T follicular helper cell (primary cell): ENCODE results near the gene PLEKHJ1.
A peak's percentile ranks its signal among the peaks of the same experiment; 100 is the strongest.
"Not testable (repeated sequence)": the region's sequence is repeated elsewhere in the genome, so short reads cannot be mapped to it uniquely, and the experiment has no call there.

Experiments used
- DNase-seq: peaks from one replicate; pipeline ENCODE4 v3.0.0-alpha.2; 2020; ENCODE audit warnings: low read depth
- total RNA-seq, 2 experiments: gene quantifications; one replicate each; lab custom pipeline; 2026; lab: John Stamatoyannopoulos, UW

Gene PLEKHJ1
- 29.2 to 48.9 reads per million in 2 experiments for total RNA-seq

GRCh38 chr19:2236314-2237050 is at the start of gene PLEKHJ1, which contains the start of gene SF3A2:
Gene PLEKHJ1, minus strand, starts transcription at chr19:2236329. Its CDS starts 81 bp downstream, at chr19:2236248.
Gene SF3A2, plus strand, starts transcription at chr19:2236824. Its CDS starts 6,595 bp downstream, at chr19:2243419.
- peak; percentile 95 for DNase-seq

- no peak for DNase-seq
Measured at GRCh38 chr19:2283835-2284507, 47.8 kb upstream of the PLEKHJ1 start.

- no peak for DNase-seq
Measured at GRCh38 chr19:2282862-2283237, 46.7 kb upstream of the PLEKHJ1 start.

GRCh38 chr19:2282062-2282861 is 46.1 kb upstream of the PLEKHJ1 start, which contains the start of gene PEAK3:
Gene PEAK3, minus strand, starts transcription at chr19:2282175. Its CDS starts 1,244 bp downstream, at chr19:2280931.
- no peak for DNase-seq

- not testable (repeated sequence) for DNase-seq
Measured at GRCh38 chr19:2281265-2282061, 45.3 kb upstream of the PLEKHJ1 start.

- DNase-seq, result no peak
Measured at GRCh38 chr19:2280633-2281264, 44.6 kb upstream of the PLEKHJ1 start.

- DNase-seq, result no peak
Measured at GRCh38 chr19:2278459-2279158, 42.5 kb upstream of the PLEKHJ1 start.

- DNase-seq, result no peak
Measured at GRCh38 chr19:2277138-2277537, 41.0 kb upstream of the PLEKHJ1 start.

- DNase-seq, result no peak
Measured at GRCh38 chr19:2276429-2276986, 40.4 kb upstream of the PLEKHJ1 start.

- DNase-seq, result no peak
Measured at GRCh38 chr19:2275588-2276428, 39.7 kb upstream of the PLEKHJ1 start.

- no peak for DNase-seq
Measured at GRCh38 chr19:2274931-2275535, 38.9 kb upstream of the PLEKHJ1 start.

- no peak for DNase-seq
Measured at GRCh38 chr19:2274185-2274711, 38.1 kb upstream of the PLEKHJ1 start.

- peak; percentile 64 for DNase-seq
Measured at GRCh38 chr19:2273356-2274184, 37.4 kb upstream of the PLEKHJ1 start.

GRCh38 chr19:2271234-2272103 is 35.3 kb upstream of the PLEKHJ1 start:
- DNase-seq, result no peak

- peak; percentile 62 for DNase-seq
Measured at GRCh38 chr19:2270423-2271233, 34.5 kb upstream of the PLEKHJ1 start.

GRCh38 chr19:2270157-2270422 is 34.0 kb upstream of the PLEKHJ1 start:
- no peak for DNase-seq
